ENCODE results near the gene MRPL40. TPM values are rescaled to one million over a fixed set of nuclear protein-coding genes. Genes with fewer than 3 reads are reported as not detected.

MRPL40 gene
- total RNA-seq, 1 donor from 2014 or later = 24.0 TPM

- Mint-ChIP-seq H3K4me1 (peaks cover 26% of the 10 kb centered on the region), H3K27ac (peak overlapping the region; percentile 61), H3K9me3 (no peaks in the 10 kb centered on the region), H3K36me3 (ENCODE audit: low read depth) (peaks cover 25% of the 10 kb centered on the region), H3K4me3 (peak overlapping the region; percentile 93), H3K27me3 (no peaks in the 10 kb centered on the region)
- ATAC-seq (ENCODE audit: low read depth) = no peak
- TF ChIP-seq, protein P1, sequence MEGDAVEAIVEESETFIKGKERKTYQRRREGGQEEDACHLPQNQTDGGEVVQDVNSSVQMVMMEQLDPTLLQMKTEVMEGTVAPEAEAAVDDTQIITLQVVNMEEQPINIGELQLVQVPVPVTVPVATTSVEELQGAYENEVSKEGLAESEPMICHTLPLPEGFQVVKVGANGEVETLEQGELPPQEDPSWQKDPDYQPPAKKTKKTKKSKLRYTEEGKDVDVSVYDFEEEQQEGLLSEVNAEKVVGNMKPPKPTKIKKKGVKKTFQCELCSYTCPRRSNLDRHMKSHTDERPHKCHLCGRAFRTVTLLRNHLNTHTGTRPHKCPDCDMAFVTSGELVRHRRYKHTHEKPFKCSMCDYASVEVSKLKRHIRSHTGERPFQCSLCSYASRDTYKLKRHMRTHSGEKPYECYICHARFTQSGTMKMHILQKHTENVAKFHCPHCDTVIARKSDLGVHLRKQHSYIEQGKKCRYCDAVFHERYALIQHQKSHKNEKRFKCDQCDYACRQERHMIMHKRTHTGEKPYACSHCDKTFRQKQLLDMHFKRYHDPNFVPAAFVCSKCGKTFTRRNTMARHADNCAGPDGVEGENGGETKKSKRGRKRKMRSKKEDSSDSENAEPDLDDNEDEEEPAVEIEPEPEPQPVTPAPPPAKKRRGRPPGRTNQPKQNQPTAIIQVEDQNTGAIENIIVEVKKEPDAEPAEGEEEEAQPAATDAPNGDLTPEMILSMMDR (IDR thresholded peaks at IDR 0.05) = no peak
- intact Hi-C loops (cut with micrococcal nuclease) = loop anchor here (1.0 to 5.0 kb wide), 6 partner anchors 117 to 356 kb away; partner anchors contain the start of genes CLTCL1 and DGCR2
- ChIA-PET POLR2A (interaction anchor here (0.6 to 2.6 kb wide), 6 partner anchors 12 to 334 kb away, joined by 4 to 18 read pairs (median 6); partner anchors contain the start of genes ESS2, HIRA and MRPL40), CTCF (interaction anchor here (1.1 to 3.1 kb wide), 7 partner anchors 30 to 334 kb away, joined by 3 to 21 read pairs (median 15); partner anchors contain the start of genes C22orf39, ESS2 and SLC25A1)
- DNase-seq = no peak
Observed at GRCh38 chr22:19478045-19478900, 45.9 kb downstream of the MRPL40 start.

DNA sequence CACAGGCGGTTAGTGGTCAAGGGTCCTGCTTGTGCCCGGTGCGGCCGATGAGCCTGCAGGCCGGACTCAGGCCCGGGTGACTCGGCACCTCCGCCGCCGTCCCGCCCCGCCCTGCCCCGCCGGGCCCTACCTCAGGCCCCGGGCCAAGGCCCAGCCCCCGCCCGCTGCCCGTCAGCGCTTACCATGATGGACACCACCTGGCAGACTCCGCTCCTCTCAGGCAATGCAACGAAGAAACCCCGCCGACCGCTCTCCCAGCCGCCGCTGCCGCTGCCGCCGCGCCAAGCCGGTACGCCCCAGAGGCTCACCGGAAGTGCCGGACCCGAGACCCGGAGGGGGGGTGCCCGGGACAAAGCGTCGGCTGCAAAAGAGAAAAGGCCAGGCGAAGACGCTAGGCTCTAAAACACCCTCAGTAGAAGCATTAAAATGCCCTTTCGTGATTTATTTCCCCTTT lies 46.6 kb downstream of the MRPL40 start, which contains the start of gene UFD1:
TSS of gene UFD1 (minus strand) at position 293 of the 454 bp plus-strand sequence. CDS start at position 185, 108 bp downstream.
- ChIA-PET POLR2A (interaction anchor here (0.7 to 2.6 kb wide), 10 partner anchors 32 to 357 kb away, joined by 3 to 18 read pairs (median 4); partner anchors contain the start of genes C22orf39, DGCR2, ESS2 and HIRA), CTCF (interaction anchor here (1.1 to 3.1 kb wide), 4 partner anchors 151 to 332 kb away, joined by 3 to 21 read pairs (median 16); partner anchors contain the start of gene SLC25A1)
- intact Hi-C loops (cut with micrococcal nuclease) = loop anchor here (1.0 to 5.0 kb wide), 10 partner anchors 32 to 357 kb away; partner anchors contain the start of genes C22orf39, CLTCL1, DGCR2 and ESS2
- Mint-ChIP-seq H3K27me3 (no peaks in the 10 kb centered on the region), H3K9me3 (no peaks in the 10 kb centered on the region), H3K4me1 (peaks cover 26% of the 10 kb centered on the region), H3K36me3 (ENCODE audit: low read depth) (peaks cover 19% of the 10 kb centered on the region), H3K27ac (peak within 1 kb of the TSS; percentile 98), H3K4me3 (peak within 1 kb of the TSS; percentile 93)
- TF ChIP-seq, protein P1 (IDR thresholded peaks at IDR 0.05) = no peak
- ATAC-seq (ENCODE audit: low read depth) (peak; percentile 43), DNase-seq (peak; percentile 74)

- H3K4me1 Mint-ChIP-seq = peaks cover 26% of the 10 kb centered on the region
- intact Hi-C loops (cut with micrococcal nuclease) = loop anchor here (1.0 to 5.0 kb wide), 10 partner anchors 32 to 357 kb away; partner anchors contain the start of genes C22orf39, CLTCL1, DGCR2 and ESS2
- ATAC-seq (ENCODE audit: low read depth) = peak; percentile 93
- H3K9me3 Mint-ChIP-seq = no peaks in the 10 kb centered on the region
- no peaks in the 10 kb centered on the region for H3K27me3 Mint-ChIP-seq
- ChIA-PET CTCF (interaction anchor here (2.9 to 3.1 kb wide), 2 partner anchors 150 to 300 kb away, joined by 17 to 21 read pairs; partner anchors contain the start of gene SLC25A1), POLR2A (interaction anchor here (0.6 to 2.6 kb wide), 12 partner anchors 32 to 1455 kb away, joined by 3 to 18 read pairs (median 4); partner anchors contain the start of genes C22orf39, DGCR2, ESS2 and HIRA)
- peak; percentile 79 for DNase-seq
- TF ChIP-seq, protein P1 (IDR thresholded peaks at IDR 0.05) = no peak
- H3K27ac Mint-ChIP-seq = peak within 1 kb of the TSS; percentile 98
- H3K4me3 Mint-ChIP-seq = peak within 1 kb of the TSS; percentile 93
- H3K36me3 Mint-ChIP-seq (ENCODE audit: low read depth) = peaks cover 14% of the 10 kb centered on the region
Observed at GRCh38 chr22:19479355-19480172, 47.2 kb downstream of the MRPL40 start, which contains the start of gene CDC45. Gene CDC45 (plus strand): TSS chr22:19479920. CDS start chr22:19479969, 49 bp downstream.

- H3K36me3 Mint-ChIP-seq (ENCODE audit: low read depth) = peaks cover 11% of the 10 kb centered on the region
- DNase-seq = no peak
- TF ChIP-seq, protein P1 (IDR thresholded peaks at IDR 0.05) = no peak
- ChIA-PET POLR2A (interaction anchor here (0.6 to 2.6 kb wide), 10 partner anchors 33 to 1455 kb away, joined by 3 to 18 read pairs (median 4); partner anchors contain the start of genes C22orf39, DGCR2, ESS2 and HIRA), CTCF (interaction anchor here (2.9 kb wide), 1 partner anchor 150 kb away, joined by 17 read pairs; no protein-coding TSS in a partner anchor)
- H3K9me3 Mint-ChIP-seq = no peaks in the 10 kb centered on the region
- no peak for ATAC-seq (ENCODE audit: low read depth)
- peak overlapping the region; percentile 93 for H3K4me3 Mint-ChIP-seq
- H3K4me1 Mint-ChIP-seq = peaks cover 26% of the 10 kb centered on the region
- H3K27me3 Mint-ChIP-seq = no peaks in the 10 kb centered on the region
- intact Hi-C loops (cut with micrococcal nuclease) = loop anchor here (1.0 kb wide), 1 partner anchor 150 kb away; no protein-coding TSS in a partner anchor
- no peak overlapping the region for H3K27ac Mint-ChIP-seq
Observed at GRCh38 chr22:19480173-19480568, 47.8 kb downstream of the MRPL40 start.

Measured in activated B cell treated with CpG ODN at 0.5 μM for 24 hours (primary cell).